GM12875 (cell line): ENCODE results near the gene SPRED3.

Source experiments
- H3K4me3 ChIP-seq: one replicate; pipeline ENCODE4 v1.5.1; 2011; ENCODE audit warnings: low read depth, low read length, control low read depth
- TF ChIP-seq, protein P1 (sequence below): IDR thresholded peaks from 2 replicates; pipeline ENCODE4 v1.5.1; 2011; ENCODE audit warnings: low read depth, mild to moderate bottlenecking, control low read depth, inconsistent platforms, low read length, moderate library complexity, borderline replicate concordance; ENCODE audit not compliant: insufficient read depth

Gene SPRED3

DNA sequence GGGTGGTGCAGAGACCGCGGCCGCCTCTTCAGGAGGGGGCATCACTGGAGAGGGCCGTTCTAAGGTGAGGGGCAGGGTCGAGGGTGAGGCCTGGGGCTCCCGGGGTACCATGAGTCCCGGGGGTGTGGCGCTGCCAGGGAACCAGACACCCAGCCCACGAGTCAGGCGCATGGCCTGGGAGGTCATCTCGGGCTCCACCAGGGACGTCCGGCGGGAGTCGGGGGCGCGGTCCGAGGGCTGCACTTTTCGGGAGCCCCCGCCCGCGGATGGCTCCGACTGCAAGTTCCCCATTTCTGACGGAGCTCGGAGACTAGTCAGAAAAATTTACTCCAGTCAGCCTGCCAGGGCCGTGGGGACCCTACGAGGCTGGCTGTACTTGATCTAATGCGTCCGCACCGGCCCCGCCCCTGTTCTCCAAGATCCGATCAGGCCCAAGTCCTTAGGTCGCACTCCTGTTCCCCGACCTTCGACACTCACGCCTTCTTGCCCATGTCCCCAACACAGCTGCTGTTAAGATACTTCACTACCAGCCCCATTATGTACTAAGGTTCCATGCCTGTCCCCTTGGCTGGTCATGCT lies 1.4 kb upstream of the SPRED3 start:
- TF ChIP-seq, protein P1, sequence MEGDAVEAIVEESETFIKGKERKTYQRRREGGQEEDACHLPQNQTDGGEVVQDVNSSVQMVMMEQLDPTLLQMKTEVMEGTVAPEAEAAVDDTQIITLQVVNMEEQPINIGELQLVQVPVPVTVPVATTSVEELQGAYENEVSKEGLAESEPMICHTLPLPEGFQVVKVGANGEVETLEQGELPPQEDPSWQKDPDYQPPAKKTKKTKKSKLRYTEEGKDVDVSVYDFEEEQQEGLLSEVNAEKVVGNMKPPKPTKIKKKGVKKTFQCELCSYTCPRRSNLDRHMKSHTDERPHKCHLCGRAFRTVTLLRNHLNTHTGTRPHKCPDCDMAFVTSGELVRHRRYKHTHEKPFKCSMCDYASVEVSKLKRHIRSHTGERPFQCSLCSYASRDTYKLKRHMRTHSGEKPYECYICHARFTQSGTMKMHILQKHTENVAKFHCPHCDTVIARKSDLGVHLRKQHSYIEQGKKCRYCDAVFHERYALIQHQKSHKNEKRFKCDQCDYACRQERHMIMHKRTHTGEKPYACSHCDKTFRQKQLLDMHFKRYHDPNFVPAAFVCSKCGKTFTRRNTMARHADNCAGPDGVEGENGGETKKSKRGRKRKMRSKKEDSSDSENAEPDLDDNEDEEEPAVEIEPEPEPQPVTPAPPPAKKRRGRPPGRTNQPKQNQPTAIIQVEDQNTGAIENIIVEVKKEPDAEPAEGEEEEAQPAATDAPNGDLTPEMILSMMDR: no peak
- no peak overlapping the region for H3K4me3 ChIP-seq

DNA sequence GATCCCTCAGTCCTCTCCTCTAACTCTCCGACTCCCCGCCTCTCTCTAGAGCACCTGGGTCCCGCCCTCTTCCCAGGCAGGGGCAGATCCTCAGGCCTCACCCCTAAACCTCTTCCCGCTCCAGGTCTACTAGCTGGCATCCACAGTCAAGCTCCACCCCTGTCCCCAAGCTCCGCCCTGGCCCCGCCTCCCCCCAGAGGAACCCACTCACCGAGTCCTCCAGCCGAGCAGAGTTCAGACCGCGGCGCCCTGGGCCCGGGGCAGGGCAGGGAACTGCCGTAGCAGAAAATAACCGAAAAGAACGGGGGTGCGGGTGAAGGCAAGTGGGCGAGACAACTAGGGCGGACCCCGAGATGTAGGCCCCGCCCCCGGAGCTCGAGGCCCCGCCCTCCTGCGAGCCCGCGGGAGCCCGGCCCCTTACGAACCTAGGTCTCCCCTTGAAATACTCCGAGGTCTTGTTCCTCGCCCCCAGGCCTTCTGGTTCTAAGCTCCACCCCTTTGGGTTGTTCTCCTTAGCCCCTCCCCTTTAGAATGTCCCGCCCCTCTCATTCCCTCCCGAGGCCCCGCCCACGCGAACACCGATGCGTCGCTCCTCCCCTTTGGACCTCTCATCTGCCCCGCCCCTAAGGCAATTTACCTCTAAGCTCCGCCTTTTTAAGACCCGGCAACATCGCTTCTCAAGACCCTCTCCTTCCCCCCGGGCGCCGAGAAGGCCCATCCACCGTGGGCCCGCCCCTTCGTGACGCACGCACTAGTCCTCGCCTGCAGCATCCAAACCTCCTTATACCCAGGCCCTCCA lies 748 bp upstream of the SPRED3 start, which contains the start of gene GGN:
Gene GGN, minus strand, starts transcription at position 485 of the 799 bp plus-strand sequence. CDS start 773 bp downstream, outside the sequence.
- TF ChIP-seq, protein P1: no peak
- peak within 1 kb of the TSS; percentile 17 for H3K4me3 ChIP-seq

DNA sequence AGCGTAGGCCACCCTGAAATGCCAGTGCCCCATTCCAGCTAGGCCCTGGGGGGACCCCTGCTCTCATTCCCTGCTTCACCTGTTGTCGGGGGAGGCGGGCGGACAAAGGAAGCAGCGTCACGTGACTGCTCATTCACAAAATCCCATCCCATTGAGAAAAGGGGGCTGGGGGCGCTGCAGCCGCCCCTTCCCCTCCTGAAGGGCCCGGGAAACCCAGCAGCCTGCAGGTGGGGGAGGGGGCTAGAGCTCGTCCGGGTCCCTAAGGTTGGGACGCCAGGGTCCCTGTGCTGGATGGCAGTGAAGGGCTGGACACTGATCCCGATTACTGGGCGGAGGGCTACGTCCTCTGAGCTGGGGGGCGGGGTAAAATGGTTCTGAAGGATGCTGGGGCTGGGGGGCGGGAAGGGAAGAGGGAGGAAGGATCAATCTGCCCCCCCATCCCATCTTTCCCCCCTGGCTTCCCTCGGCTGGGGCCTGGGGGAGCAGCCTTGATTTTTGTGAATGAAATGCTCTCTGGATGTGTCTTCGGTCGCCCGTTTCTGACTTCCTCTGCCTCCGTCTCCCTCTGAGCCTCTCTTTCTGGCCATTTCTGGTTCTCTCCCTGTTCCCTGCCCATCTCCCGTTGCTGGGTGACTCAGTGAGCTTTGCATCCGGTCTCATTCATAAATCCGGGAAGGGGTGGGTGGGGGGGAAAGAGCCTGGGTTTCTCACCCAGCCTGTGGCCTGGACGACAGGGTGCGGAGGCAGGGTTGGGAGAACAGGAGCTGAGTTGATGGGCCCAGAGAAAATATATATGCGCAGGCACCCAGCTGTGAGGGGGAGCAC lies 816 bp downstream of the SPRED3 start:
- TF ChIP-seq, protein P1: no peak
- no peak overlapping the region for H3K4me3 ChIP-seq

DNA sequence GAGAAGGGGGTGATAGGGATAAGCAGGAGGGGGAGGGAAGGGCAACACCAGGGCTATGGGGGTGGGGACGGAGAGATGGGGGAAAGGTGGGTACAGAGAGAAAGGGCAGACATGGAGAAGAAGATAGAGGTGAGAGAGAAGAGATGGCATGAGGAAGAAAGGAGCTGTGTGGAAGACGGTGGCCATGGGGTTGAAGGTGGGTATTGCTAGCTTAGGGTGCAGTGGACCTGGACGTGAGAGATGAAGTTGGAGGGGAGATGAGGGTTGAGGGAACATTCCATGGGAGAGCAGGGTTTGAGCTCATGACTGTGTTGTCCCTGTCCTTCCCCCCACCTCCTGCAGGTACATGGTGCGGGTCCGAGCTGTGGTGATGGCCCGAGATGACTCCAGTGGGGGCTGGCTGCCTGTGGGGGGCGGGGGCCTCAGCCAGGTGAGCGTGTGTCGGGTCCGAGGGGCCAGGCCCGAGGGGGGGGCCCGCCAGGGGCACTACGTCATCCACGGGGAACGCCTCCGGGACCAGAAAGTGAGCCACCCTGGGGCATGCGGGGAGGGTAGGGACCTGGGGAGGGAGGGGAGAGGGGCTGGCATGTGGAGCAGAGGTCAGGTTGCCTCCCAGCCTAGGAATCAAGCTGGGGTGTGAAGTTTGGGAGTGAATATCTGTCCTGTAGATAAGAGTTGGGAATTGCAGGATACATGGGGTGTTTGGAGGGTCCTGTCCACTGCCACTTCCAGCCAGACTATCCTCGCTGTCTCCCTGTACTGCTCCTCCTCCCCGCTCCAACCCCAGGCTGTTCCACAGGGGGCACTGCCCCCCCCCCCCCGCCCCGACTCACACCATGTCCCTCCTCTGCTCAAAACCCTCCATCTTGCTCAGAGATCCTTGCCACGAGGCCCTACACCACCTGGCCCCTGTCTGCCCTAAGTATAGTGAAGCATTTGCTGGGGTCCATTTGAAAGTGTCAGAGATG lies 1.7 kb downstream of the SPRED3 start:
- TF ChIP-seq, protein P1: no peak
- no peak overlapping the region for H3K4me3 ChIP-seq

DNA sequence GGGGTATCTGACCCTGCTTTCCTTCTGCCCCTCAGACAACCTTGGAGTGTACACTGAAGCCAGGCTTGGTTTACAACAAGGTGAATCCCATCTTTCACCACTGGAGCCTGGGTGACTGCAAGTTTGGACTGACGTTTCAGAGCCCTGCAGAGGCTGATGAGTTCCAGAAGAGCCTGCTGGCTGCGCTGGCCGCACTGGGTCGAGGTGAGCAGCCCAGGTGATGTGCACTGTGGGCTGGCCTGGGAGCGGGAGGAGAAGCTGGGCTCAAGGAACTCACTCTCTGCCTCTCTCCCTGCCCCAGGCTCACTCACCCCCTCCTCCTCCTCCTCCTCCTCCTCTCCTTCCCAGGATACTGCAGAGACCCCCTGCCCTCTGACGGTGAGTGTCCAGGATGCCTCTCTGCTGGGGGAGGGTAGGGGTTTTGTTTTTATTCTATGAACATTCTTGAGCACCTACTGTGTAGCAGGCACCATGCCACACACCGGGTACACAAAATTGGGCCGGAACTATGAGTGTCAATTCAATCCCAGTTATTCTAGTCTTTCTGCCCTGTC lies 3.5 kb downstream of the SPRED3 start:
- H3K4me3 ChIP-seq: no peak overlapping the region
- TF ChIP-seq, protein P1: no peak

DNA sequence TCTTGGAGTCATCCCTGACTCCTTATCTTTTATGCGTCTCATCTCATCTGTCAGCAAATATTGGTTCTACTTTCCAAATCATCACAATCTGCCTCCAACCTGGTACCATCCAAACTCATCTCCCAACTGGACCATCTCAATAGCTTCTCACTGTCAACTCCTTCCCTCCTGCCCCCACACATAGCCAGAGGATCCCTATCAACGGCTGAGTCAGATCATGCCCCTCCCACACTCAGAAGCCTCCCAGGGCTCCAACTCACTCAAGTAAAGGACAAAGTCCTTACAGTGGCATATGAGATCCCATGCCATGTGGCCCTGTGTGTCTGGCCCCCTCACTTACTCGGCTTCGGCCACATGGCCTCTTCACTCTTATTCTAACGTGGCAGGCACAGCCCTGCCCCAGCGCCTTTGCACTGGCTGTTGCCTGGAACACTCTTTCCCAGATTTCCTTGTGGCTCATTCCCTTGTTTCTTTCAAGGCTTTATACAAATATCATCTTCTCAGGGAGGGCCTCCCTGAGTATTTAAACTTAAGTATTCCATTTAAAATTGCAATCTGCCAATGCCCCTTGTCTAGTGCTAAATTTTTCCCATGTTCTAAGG lies 4.3 kb downstream of the SPRED3 start:
- no peak overlapping the region for H3K4me3 ChIP-seq
- TF ChIP-seq, protein P1: no peak
